Activated CD8-positive, alpha-beta memory T cell treated with anti-CD3 and anti-CD28 coated beads, Interleukin-2, amount 50 U/mL, for 24 hours (primary cell): ENCODE data around the gene ZNF583.

Source experiments
- DNase-seq: peaks from one replicate; pipeline ENCODE4 v3.0.0-alpha.2; 2020; ENCODE audit errors: extremely low read depth

ZNF583 gene

GRCh38 chr19:56474308-56474707, 70.2 kb downstream of the ZNF583 start:
- no peak for DNase-seq

GRCh38 chr19:56476093-56476492, 72.0 kb downstream of the ZNF583 start:
- DNase-seq, result no peak
